Measurements from ENCODE around the gene MRPL50. TPM values are rescaled to one million over a fixed set of nuclear protein-coding genes. Genes with fewer than 3 reads are reported as not detected.

Gene MRPL50
- total and polyA plus RNA-seq, 8 donors: 3.7 to 8.4 (median 6.4) TPM

DNA sequence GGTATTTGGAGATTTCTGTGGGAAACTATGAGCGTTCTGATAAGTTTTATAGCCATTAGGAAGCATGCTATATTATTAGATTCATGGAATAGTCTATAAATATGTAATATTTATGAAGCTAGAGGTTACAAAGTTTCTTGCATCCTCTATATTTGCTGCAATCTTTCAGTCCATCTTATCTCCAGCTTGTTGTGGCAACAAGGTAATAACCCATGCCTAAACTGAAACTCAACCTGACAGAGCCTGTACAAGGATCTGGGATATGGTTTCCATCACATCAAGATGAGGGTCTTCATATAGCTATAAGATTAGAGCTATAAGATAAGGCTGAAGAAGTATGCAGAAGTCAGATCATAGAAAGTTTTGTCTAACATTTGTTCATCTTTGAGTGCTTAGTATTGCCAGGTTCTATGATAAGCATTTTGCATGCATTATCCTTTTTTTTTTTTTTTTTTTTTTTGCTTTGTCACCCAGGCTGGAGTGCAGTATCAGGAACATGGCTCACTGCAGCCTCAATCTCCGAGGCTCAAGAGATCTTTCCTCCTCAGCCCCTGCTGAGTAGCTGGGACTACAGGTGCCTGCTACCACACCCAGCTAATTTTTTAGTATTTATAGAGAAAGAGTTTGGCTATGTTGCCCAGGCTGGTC, 28.4 kb downstream of the MRPL50 start:
- no peak for ATAC-seq
- intact Hi-C loops (cut with DNase I): no loop called here

DNA sequence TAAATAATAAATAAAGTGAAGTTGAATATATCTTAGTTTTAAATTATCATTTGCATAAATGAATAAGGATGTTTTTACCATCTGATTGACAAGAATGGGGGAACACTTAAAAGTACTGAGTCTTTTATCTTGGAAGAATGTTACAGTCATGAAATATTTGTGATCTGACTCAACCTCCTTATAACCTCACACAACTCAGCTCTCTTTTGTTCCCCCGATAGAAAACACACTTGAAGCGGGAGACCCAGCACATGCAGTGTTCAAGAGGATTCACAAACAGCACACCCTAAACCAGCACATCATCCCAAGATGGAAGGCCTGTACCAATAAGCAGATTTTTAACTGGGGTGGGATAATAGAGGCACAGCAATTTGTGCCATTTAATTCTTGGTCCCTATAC, 29.1 kb downstream of the MRPL50 start:
- ATAC-seq (no peak), DNase-seq (no peak), FAIRE-seq (no peak)
- peaks cover 9 to 22% (median 13%) of the 10 kb centered on the region in 3 donors for H3K4me1 ChIP-seq
- TF ChIP-seq CTCF (IDR thresholded peaks at IDR 0.05): no peak
- no peaks in the 10 kb centered on the region for H3K27me3 ChIP-seq
- no peak overlapping the region for H3K27ac ChIP-seq
- 97 to 98% methylated on average over 2 of the region's 2 CpGs for WGBS, 2 donors
- no peaks in the 10 kb centered on the region for H3K9me3 ChIP-seq
- H3K36me3 ChIP-seq: no peaks in the 10 kb centered on the region
- intact Hi-C loops (cut with DNase I): no loop called here
- H3K4me3 ChIP-seq: no peak overlapping the region

More for the DNA sequence above, 28.4 kb downstream of the MRPL50 start:
- FAIRE-seq (no peak), DNase-seq (no peak)
- H3K4me3 ChIP-seq: no peak overlapping the region
- 75 to 80% methylated on average over 2 of the region's 2 CpGs for WGBS, 2 donors
- no peaks in the 10 kb centered on the region for H3K36me3 ChIP-seq
- H3K4me1 ChIP-seq: peaks cover 9 to 22% (median 13%) of the 10 kb centered on the region in 3 donors
- H3K9me3 ChIP-seq: no peaks in the 10 kb centered on the region
- no peak overlapping the region for H3K27ac ChIP-seq
- H3K27me3 ChIP-seq: no peaks in the 10 kb centered on the region
- TF ChIP-seq CTCF (IDR thresholded peaks at IDR 0.05): no peak

DNA sequence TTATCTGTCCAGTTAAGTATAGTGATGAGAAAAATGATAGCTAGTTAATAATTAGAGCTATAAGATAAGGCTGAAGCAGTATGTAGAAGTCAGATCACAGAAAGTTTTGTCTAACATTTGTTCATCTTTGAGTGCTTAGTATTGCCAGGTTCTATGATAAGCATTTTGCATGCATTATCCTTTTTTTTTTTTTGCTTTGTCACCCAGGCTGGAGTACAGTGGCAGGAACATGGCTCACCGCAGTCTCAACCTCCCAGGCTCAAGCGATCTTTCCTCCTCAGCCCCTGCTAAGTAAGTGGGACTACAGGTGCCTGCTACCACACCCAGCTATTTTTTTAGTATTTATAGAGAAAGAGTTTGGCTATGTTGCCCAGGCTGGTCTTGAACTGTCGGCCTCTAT, 31.1 kb downstream of the MRPL50 start:
- WGBS, 2 donors: 93 to 100% methylated on average over 3 of the region's 3 CpGs
- intact Hi-C loops (cut with DNase I): no loop called here
- H3K36me3 ChIP-seq: no peaks in the 10 kb centered on the region
- H3K4me3 ChIP-seq: no peak overlapping the region
- ATAC-seq (no peak), FAIRE-seq (no peak), DNase-seq (no peak)
- H3K27me3 ChIP-seq: no peaks in the 10 kb centered on the region
- H3K27ac ChIP-seq: no peak overlapping the region
- H3K4me1 ChIP-seq: peaks cover 9 to 22% (median 13%) of the 10 kb centered on the region in 3 donors
- H3K9me3 ChIP-seq: no peaks in the 10 kb centered on the region
- no peak for TF ChIP-seq CTCF (IDR thresholded peaks at IDR 0.05)

DNA sequence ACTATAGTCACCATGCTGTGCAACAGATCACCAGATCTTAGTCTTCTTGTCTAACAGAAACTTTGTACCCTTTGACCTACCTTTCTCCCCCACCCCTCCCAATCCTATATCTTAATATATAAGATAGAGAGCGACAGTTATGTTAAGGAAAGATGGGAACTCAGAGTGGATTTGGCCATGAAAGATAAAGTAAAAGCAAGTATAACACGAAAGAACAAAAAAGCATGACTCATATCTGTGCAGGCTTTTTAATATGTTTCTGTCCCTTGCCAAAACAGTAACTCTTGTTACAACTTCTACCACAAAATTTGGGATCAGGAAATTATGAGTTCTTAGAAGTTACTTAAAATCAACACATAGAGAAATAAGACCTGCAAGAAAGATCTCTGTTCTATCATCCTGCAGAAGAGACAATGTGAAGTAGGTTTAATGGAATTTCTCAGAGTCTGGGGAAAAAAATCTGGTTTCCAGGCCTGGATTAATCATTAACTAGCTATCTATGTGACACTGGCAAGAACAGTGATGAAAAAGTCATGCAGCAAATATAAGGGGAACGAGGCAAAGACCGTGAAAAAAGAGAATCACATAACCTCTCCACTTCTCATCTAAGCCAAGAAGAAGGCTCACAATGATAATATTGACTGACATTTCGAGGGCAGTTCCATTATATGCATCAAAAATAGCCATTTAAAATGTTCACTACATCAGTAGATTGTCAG, 32.2 kb downstream of the MRPL50 start:
- FAIRE-seq (no peak), DNase-seq (no peak), ATAC-seq (peak; percentile 83 to 87 (median 85))
- Histone ChIP-seq H3K36me3 (no peaks in the 10 kb centered on the region), H3K27me3 (no peaks in the 10 kb centered on the region), H3K9me3 (no peaks in the 10 kb centered on the region), H3K4me1 (peaks cover 9 to 22% (median 13%) of the 10 kb centered on the region in 3 donors), H3K27ac (peak overlapping the region in 2 of 4 donors; percentile 33 to 53), H3K4me3 (no peak overlapping the region)
- intact Hi-C loops (cut with DNase I): no loop called here
- 18 to 19% methylated on average over 5 of the region's 5 CpGs for WGBS, 2 donors
- no peak for TF ChIP-seq CTCF (IDR thresholded peaks at IDR 0.05)

- no peaks in the 10 kb centered on the region for H3K27me3 ChIP-seq
- DNase-seq: no peak
- no peak for FAIRE-seq
- no peaks in the 10 kb centered on the region for H3K9me3 ChIP-seq
- no peak for TF ChIP-seq CTCF (IDR thresholded peaks at IDR 0.05)
- no peak for ATAC-seq
- no peak overlapping the region for H3K4me3 ChIP-seq
- peaks cover 9 to 22% (median 13%) of the 10 kb centered on the region in 3 donors for H3K4me1 ChIP-seq
- no peak overlapping the region for H3K27ac ChIP-seq
- intact Hi-C loops (cut with DNase I): no loop called here
- H3K36me3 ChIP-seq: no peaks in the 10 kb centered on the region
Observed at GRCh38 chr9:101365181-101365580, 33.2 kb downstream of the MRPL50 start.
